HepG2 (cell line): ENCODE results near the gene CYSTM1. TPM values are rescaled to one million over a fixed set of nuclear protein-coding genes. Genes with fewer than 3 reads are reported as not detected.
A peak's percentile ranks its signal among the peaks of the same experiment; 100 is the strongest.

Source experiments
- ATAC-seq: fragments of 200-7000 bp; cut with Tn5 transposase; 3 replicates; pipeline ENCODE4 v1.9.1; 2020; ENCODE audit warnings: mild to moderate bottlenecking, moderate library complexity
- BruUV-seq: library from RNA; stranded (reverse); fragments of 400-500 nt; replicated peaks from 2 replicates; lab custom pipeline; 2021; lab: Mats Ljungman, UMichigan
- CTCF ChIA-PET: fragments of 300-600 bp; formaldehyde crosslinking; extraction: SDS; loops from one replicate; lab custom pipeline; 2021; ENCODE audit warnings: low total read pairs, inconsistent platforms, low intra/inter-chr PET ratio; lab: Yijun Ruan, JAX
- POLR2A ChIA-PET: fragments of 350-600 bp; sonication (Branson Sonifier 250); formaldehyde crosslinking; loops from one replicate; lab custom pipeline; 2020; ENCODE audit warnings: antibody characterized with exemption, inconsistent platforms; lab: Yijun Ruan, JAX
- DNase-seq: peaks from one replicate; pipeline ENCODE4 v3.0.0-alpha.2; 2015; ENCODE audit warnings: low spot score
- FAIRE-seq: peaks from 3 replicates; lab custom pipeline; 2011; peaks lifted over from hg19 to GRCh38; lab: Jason Lieb, UNC
- H2AFZ ChIP-seq: one replicate; pipeline ENCODE4 v1.6.1; 2011; ENCODE audit warnings: low read length, inconsistent platforms
- H3K27ac ChIP-seq: fragments of 300-600 bp; 3 replicates; pipeline ENCODE4 v1.8.0; 2011; ENCODE audit warnings: mixed run types, mild to moderate bottlenecking, mixed read lengths, low read length, inconsistent platforms; ENCODE audit not compliant: insufficient read depth; ENCODE audit errors: extremely low read length
- H3K27me3 ChIP-seq, 2 experiments: fragments of 200-600 bp in 1 of 2; 2 replicates in 1 of 2; 3 replicates in 1 of 2; pipeline versions ENCODE4 v1.6.0 to v1.8.0; 2011; ENCODE audit warnings: low read length in 2 of 2, mild to moderate bottlenecking in 2 of 2, moderate library complexity in 2 of 2, inconsistent platforms in 1 of 2; ENCODE audit not compliant: insufficient read depth in 2 of 2, control insufficient read depth in 1 of 2
- H3K36me3 ChIP-seq, 2 experiments: fragments of 200-600 bp in 1 of 2; replicated peaks in 1 of 2; 2 replicates in 1 of 2; 3 replicates in 1 of 2; pipeline versions ENCODE4 v1.5.1 to v1.8.0; 2011; ENCODE audit warnings: low read length in 2 of 2, inconsistent platforms in 1 of 2; ENCODE audit not compliant: insufficient read depth in 2 of 2, control insufficient read depth in 1 of 2
- H3K4me1 ChIP-seq: 2 replicates; pipeline ENCODE4 v1.5.1; 2012; ENCODE audit warnings: low read length, inconsistent platforms; ENCODE audit not compliant: insufficient read depth
- H3K4me2 ChIP-seq: 2 replicates; pipeline ENCODE4 v1.6.0; 2011; ENCODE audit warnings: low read depth, low read length, inconsistent platforms
- H3K4me3 ChIP-seq, 3 experiments: fragments of 200-600 bp in 1 of 3; sonication (generic), shearing (Covaris generic) in 1 of 3; replicated peaks in 1 of 3; 2 replicates each; pipeline ENCODE4 v1.5.1; 2011 to 2016; ENCODE audit warnings: low read length in 3 of 3, inconsistent platforms in 2 of 3, low read depth in 2 of 3, mild to moderate bottlenecking in 2 of 3, control low read depth in 1 of 3, mixed read lengths in 1 of 3; ENCODE audit not compliant: insufficient read depth in 1 of 3
- H3K79me2 ChIP-seq: one replicate; pipeline ENCODE4 v1.6.1; 2011; ENCODE audit warnings: low read length, inconsistent platforms; ENCODE audit not compliant: insufficient read depth
- H3K9ac ChIP-seq: 2 replicates; pipeline ENCODE4 v1.6.0; 2011; ENCODE audit warnings: mild to moderate bottlenecking, low read depth, low read length, inconsistent platforms; ENCODE audit not compliant: insufficient read depth
- H3K9me3 ChIP-seq: 2 replicates; pipeline ENCODE4 v1.5.1; 2012; ENCODE audit warnings: mild to moderate bottlenecking, low read length
- H4K20me1 ChIP-seq: 2 replicates; pipeline ENCODE4 v1.6.0; 2011; ENCODE audit warnings: inconsistent platforms, mild to moderate bottlenecking, low read length, moderate library complexity; ENCODE audit not compliant: insufficient read depth
- ASH2L ChIP-seq: fragments of 300-600, 200-600 bp; sonication (generic); IDR thresholded peaks from 2 replicates; pipeline ENCODE4 v1.7.0; 2017; ENCODE audit warnings: low read depth, mild to moderate bottlenecking, moderate library complexity, mixed read lengths, low read length; ENCODE audit not compliant: insufficient read length
- BCL6 ChIP-seq: IDR thresholded peaks from 2 replicates; pipeline ENCODE4 v1.6.1; 2016; ENCODE audit warnings: missing genetic modification reagents, missing compliant biosample characterization
- ELF3 ChIP-seq: IDR thresholded peaks from 2 replicates; pipeline ENCODE4 v1.6.1; 2016; ENCODE audit warnings: missing genetic modification reagents, missing compliant biosample characterization
- GATAD2A ChIP-seq: IDR thresholded peaks from 2 replicates; pipeline ENCODE4 v1.6.1; 2016
- HMG20A ChIP-seq: IDR thresholded peaks from 2 replicates; pipeline ENCODE4 v1.6.1; 2016; ENCODE audit warnings: borderline replicate concordance
- PATZ1 ChIP-seq: sonication (generic); formaldehyde crosslinking; IDR thresholded peaks from 2 replicates; pipeline ENCODE4 v1.4.0; 2020; ENCODE audit warnings: missing genetic modification reagents
- PAXIP1 ChIP-seq: sonication (generic); formaldehyde crosslinking; conservative IDR thresholded peaks from 2 replicates; pipeline ENCODE4 v1.4.0; 2020; ENCODE audit warnings: mild to moderate bottlenecking, missing genetic modification reagents, moderate library complexity
- SALL1 ChIP-seq: sonication (generic); formaldehyde crosslinking; IDR thresholded peaks from 2 replicates; pipeline ENCODE4 v1.8.0; 2022; ENCODE audit warnings: mild to moderate bottlenecking, missing genetic modification reagents
- SAP130 ChIP-seq: IDR thresholded peaks from 2 replicates; pipeline ENCODE4 v1.6.1; 2016; ENCODE audit warnings: low read depth
- TCF7 ChIP-seq: sonication (generic); IDR thresholded peaks from 2 replicates; pipeline ENCODE4 v1.6.1; 2016; ENCODE audit warnings: antibody characterized with exemption, low read depth
- TEAD3 ChIP-seq: optimal IDR thresholded peaks from 2 replicates; pipeline ENCODE3; 2016; ENCODE audit warnings: borderline replicate concordance
- ZNF607 ChIP-seq: sonication (generic); formaldehyde crosslinking; IDR thresholded peaks from 2 replicates; pipeline ENCODE4 v1.5.1; 2020; ENCODE audit warnings: missing genetic modification reagents, mild to moderate bottlenecking, borderline replicate concordance
- ZNF740 ChIP-seq: sonication (generic); formaldehyde crosslinking; IDR thresholded peaks from 2 replicates; pipeline ENCODE4 v1.4.0; 2020; ENCODE audit warnings: missing genetic modification reagents
- ZSCAN22 ChIP-seq: sonication (generic); formaldehyde crosslinking; IDR thresholded peaks from 2 replicates; pipeline ENCODE4 v1.4.0; 2020; ENCODE audit warnings: mild to moderate bottlenecking, missing genetic modification reagents
- WGBS: methylation state at CpG from one replicate; pipeline ENCODE4 v1.1.6; 2017; ENCODE audit warnings: low lambda C conversion rate; 5-methylcytosine and 5-hydroxymethylcytosine counted together
- in situ Hi-C: cut with HindIII; loops from 2 replicates; pipeline ENCODE4 v1.10.0; 2017; ENCODE audit warnings: low pct_unique_long_range_greater_than_20kb; ENCODE audit not compliant: extremely low pct_ligation_motif_present
- intact Hi-C: fragments of 100-400 bp; cut with micrococcal nuclease; formaldehyde crosslinking; loops from one replicate; pipeline ENCODE4 v1.10.0; 2022; ENCODE audit not compliant: unreplicated experiment
- polyA plus RNA-seq, 8 experiments: library from polyadenylated mRNA; depleted of rRNA in 3 of 8; stranded (reverse) in 7 of 8; unstranded in 1 of 8; fragments of >200 nt; fragmentation: Illumina TruSeq in 4 of 8; extraction: Trizol in 4 of 8; gene quantifications; 2 replicates each; pipeline versions ENCODE4 v1.2.1 to v1.2.3, GENCODE V29; 2011 to 2016; ENCODE audit warnings: low read depth in 4 of 8, missing spikeins in 1 of 8, mixed read lengths in 1 of 8; ENCODE audit not compliant: insufficient read depth in 1 of 8
- total RNA-seq, 5 experiments: library from RNA; depleted of rRNA; stranded (reverse); fragments of >200 nt; fragmentation: Illumina TruSeq; extraction: Trizol; gene quantifications; 2 replicates each; pipeline ENCODE4 v1.2.3, GENCODE V29; 2016; ENCODE audit warnings: low read depth in 1 of 5

Gene CYSTM1
- total and polyA plus RNA-seq, 2 of the 13 experiments (the other 11 are each of a cell fraction or from before 2014, with no cell fraction given), result 40.0 to 73.4 TPM

GRCh38 chr5:140223567-140223966, 48.6 kb downstream of the CYSTM1 start:
- Histone ChIP-seq H3K27me3 (no peaks in the 10 kb centered on the region), H3K79me2 (no peaks in the 10 kb centered on the region), H3K4me2 (0 out of 2 replicates have a peak overlapping the region, but pooled peaks have one; percentile 6), H3K4me3 (no peak overlapping the region), H3K9ac (no peak overlapping the region), H3K9me3 (no peaks in the 10 kb centered on the region), H3K4me1 (peaks cover 66% of the 10 kb centered on the region), H3K27ac (peak overlapping the region; percentile 24), H3K36me3 (no peaks in the 10 kb centered on the region; a peak in 1 of 5 replicates), H2AFZ (no peak overlapping the region), H4K20me1 (no peaks in the 10 kb centered on the region)
- TF ChIP-seq SALL1, result peak; percentile 36; the same call in 1 of the 2 replicates
- no peak for TF ChIP-seq ZNF740 (CRISPR knock-in tag)
- peak; percentile 25 for TF ChIP-seq ASH2L
- peak; percentile 60 for TF ChIP-seq PATZ1 (CRISPR knock-in tag)
- no peak for TF ChIP-seq ZNF607 (CRISPR knock-in tag)
- TF ChIP-seq SAP130 (CRISPR knock-in tag), result peak; percentile 31
- peak; percentile 38 for TF ChIP-seq TEAD3 (CRISPR knock-in tag)
- 0 out of 2 replicates have a peak, but pooled peaks have one; percentile 17 for TF ChIP-seq HMG20A (CRISPR knock-in tag)
- TF ChIP-seq GATAD2A (CRISPR knock-in tag), result 0 out of 2 replicates have a peak, but pooled peaks have one; percentile 42
- 0 out of 2 replicates have a peak, but pooled peaks have one; percentile 15 for TF ChIP-seq ELF3
- no peak for TF ChIP-seq ZSCAN22 (CRISPR knock-in tag)
- TF ChIP-seq TCF7, result peak; percentile 59; the same call in 1 of the 2 replicates
- 0 out of 2 replicates have a peak, but pooled peaks have one; percentile 15 for TF ChIP-seq PAXIP1
- peak; percentile 85 for TF ChIP-seq BCL6 (CRISPR knock-in tag)
- no TSS peak for BruUV-seq
- in situ Hi-C loops (loop anchor here (5.0 kb wide), 1 partner anchor 46 kb away; the partner anchor contains the start of gene CYSTM1), intact Hi-C loops (loop anchor here (5.0 kb wide), 1 partner anchor 46 kb away; the partner anchor contains the start of gene CYSTM1)
- peak; percentile 68 for DNase-seq
- FAIRE-seq, result no peak
- ChIA-PET CTCF (no interaction called here), POLR2A (interaction anchor here (1.8 kb wide), 1 partner anchor 17 kb away, joined by 5 read pairs; no protein-coding TSS in a partner anchor)
- 73% methylated on average over 3 of the region's 3 CpGs for WGBS
- peak; percentile 59 for ATAC-seq
